Body of pancreas (tissue), 4 donors: ENCODE data around the gene EXOSC2. TPM values are rescaled to one million over a fixed set of nuclear protein-coding genes. Genes with fewer than 3 reads are reported as not detected.

ENCODE experiments used
- ATAC-seq: fragments of 150-250 bp; one replicate; pipeline ENCODE4 v1.9.1; 2016
- DNase-seq, 4 donors: peaks; one replicate each; pipeline ENCODE4 v3.0.0-alpha.2; 2019
- H3K27ac ChIP-seq, 4 donors: fragments of 200-600 bp; sonication (generic); 1 replicate in 3 of 4; 2 replicates in 1 of 4; pipeline versions ENCODE4 v1.5.1 to v1.6.1; 2016 to 2019; ENCODE audit warnings: mild to moderate bottlenecking in 1 of 4, mixed read lengths in 1 of 4, moderate library complexity in 1 of 4
- H3K27me3 ChIP-seq, 2 donors: fragments of 200-600 bp; sonication (generic); one replicate each; pipeline ENCODE4 v1.6.0; 2016; ENCODE audit warnings: mild to moderate bottlenecking in 1 of 2
- H3K36me3 ChIP-seq, 2 donors: fragments of 200-600 bp; sonication (generic); replicated peaks in 1 of 2; 2 replicates each; pipeline ENCODE4 v1.5.1; 2016; ENCODE audit warnings: low read depth in 2 of 2; ENCODE audit not compliant: insufficient read depth in 1 of 2
- H3K4me1 ChIP-seq: fragments of 200-600 bp; sonication (generic); one replicate; pipeline ENCODE4 v1.6.0; 2016
- H3K4me3 ChIP-seq, 2 donors: fragments of 200-600 bp; sonication (generic); 1 replicate in 1 of 2; 2 replicates in 1 of 2; pipeline ENCODE4 v1.5.1; 2016 to 2019
- H3K9me3 ChIP-seq, 3 donors: fragments of 200-600 bp; sonication (generic); 1 replicate in 2 of 3; 2 replicates in 1 of 3; pipeline ENCODE4 v1.5.1; 2016
- POLR2A ChIP-seq, 3 donors: fragments of 450-650 bp; IDR thresholded peaks; one replicate each; pipeline ENCODE4 v1.6.1; 2016; ENCODE audit warnings: antibody characterized with exemption in 3 of 3, mild to moderate bottlenecking in 2 of 3
- WGBS, 2 donors: methylation state at CpG; one replicate each; pipeline ENCODE4 v1.1.5; 2017; 5-methylcytosine and 5-hydroxymethylcytosine counted together
- intact Hi-C: fragments of 100-400 bp; cut with DNase I; formaldehyde crosslinking; loops from one replicate; pipeline ENCODE4 v1.15.1; 2023
- total RNA-seq, 2 donors: library from RNA; depleted of rRNA; stranded (reverse); fragments of >200 nt; gene quantifications; one replicate each; pipeline ENCODE4 v1.1.0, GENCODE V29; 2016
- TF ChIP-seq, protein P1 (sequence below), 7 experiments: fragments of 450-650 bp in 4 of 7; fragments of 200-600 bp in 3 of 7; sonication (generic) in 3 of 7; IDR thresholded peaks; one replicate each; pipeline ENCODE4 v1.5.1; 2016 to 2019; ENCODE audit warnings: antibody characterized with exemption in 7 of 7

The EXOSC2 gene
- total RNA-seq, 2 donors from 2014 or later = 12.2 to 17.1 TPM

DNA sequence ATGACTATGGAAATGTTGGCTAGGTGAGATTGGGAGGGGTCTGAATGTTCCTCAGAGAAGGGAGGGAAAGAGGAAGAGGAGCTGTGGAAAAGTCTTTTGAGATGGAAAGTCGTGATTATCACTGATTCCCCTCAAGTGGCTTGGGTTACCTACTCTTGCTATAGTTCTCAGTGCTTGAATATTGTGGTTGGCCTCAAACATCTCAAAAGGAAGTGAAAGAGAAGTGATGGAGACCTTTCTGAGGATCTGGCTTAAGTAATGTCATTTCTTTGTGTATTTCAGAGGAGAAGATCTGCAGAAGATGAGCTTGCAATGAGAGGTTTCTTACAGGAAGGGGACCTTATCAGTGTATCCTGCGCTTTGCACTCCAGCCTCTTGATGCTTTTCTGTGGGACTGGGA is 5.5 kb downstream of the EXOSC2 start:
- TF ChIP-seq, protein P1, sequence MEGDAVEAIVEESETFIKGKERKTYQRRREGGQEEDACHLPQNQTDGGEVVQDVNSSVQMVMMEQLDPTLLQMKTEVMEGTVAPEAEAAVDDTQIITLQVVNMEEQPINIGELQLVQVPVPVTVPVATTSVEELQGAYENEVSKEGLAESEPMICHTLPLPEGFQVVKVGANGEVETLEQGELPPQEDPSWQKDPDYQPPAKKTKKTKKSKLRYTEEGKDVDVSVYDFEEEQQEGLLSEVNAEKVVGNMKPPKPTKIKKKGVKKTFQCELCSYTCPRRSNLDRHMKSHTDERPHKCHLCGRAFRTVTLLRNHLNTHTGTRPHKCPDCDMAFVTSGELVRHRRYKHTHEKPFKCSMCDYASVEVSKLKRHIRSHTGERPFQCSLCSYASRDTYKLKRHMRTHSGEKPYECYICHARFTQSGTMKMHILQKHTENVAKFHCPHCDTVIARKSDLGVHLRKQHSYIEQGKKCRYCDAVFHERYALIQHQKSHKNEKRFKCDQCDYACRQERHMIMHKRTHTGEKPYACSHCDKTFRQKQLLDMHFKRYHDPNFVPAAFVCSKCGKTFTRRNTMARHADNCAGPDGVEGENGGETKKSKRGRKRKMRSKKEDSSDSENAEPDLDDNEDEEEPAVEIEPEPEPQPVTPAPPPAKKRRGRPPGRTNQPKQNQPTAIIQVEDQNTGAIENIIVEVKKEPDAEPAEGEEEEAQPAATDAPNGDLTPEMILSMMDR (IDR thresholded peaks at IDR 0.05) = no peak
- no peak for TF ChIP-seq POLR2A (IDR thresholded peaks at IDR 0.05)
- H3K9me3 ChIP-seq = no peaks in the 10 kb centered on the region
- no peak for ATAC-seq
- H3K27ac ChIP-seq = no peak overlapping the region
- H3K36me3 ChIP-seq = peaks cover 0 to 23% of the 10 kb centered on the region in 2 donors
- no peak overlapping the region for H3K4me3 ChIP-seq
- intact Hi-C loops = no loop called here
- WGBS, 2 donors = 82 to 84% methylated on average over 2 of the region's 2 CpGs
- no peaks in the 10 kb centered on the region for H3K27me3 ChIP-seq
- peaks cover 28% of the 10 kb centered on the region for H3K4me1 ChIP-seq
- DNase-seq = no peak

DNA sequence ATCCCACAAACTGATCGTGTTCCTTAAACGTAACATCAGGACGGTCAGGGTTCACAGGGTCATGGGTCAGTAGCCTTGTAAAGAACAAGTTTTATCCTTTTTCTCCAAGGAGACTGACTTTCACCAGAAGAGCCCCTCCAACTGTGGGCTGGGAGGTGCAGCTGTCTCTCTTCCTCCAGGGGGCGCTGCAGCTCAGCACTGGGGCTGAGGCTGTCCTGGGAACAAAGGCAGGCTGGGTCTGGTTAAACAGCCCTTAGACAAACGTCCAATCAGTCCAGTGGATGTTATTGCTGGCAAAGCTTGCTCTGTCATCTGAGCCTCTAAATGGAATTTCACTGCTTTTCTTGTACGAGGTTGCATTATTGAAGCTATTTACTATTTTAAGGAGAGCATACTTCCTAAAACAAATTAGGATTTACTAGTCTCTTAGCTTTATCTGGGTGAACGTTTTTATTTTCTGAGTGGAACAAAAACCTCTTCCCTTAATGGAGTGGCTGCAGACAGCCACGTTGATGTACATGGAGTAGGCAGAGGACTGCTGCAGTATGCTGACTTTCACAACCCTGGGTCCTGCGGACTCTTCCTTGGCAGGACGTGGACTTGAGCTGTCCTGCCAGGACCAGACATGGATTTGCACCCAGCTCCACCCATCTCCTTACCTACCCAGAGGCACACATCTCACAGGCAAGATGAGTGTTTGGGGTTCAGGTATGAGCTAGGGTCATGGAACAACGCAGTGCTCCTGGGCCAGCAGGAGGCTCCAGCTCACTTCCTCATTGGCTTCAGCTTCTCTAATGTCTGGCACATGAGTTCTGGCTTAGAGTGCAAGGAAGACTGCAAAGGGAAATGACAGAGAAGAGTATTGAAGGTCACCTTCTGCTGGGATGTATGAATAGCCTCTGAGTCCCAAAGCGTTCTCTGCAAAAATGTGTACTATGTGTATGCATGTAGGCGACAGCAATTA is 7.8 kb downstream of the EXOSC2 start:
- ATAC-seq = peak; percentile 85
- Histone ChIP-seq H3K27ac (no peak overlapping the region), H3K36me3 (peaks cover 0 to 27% of the 10 kb centered on the region in 2 donors), H3K4me1 (peaks cover 16% of the 10 kb centered on the region), H3K4me3 (no peak overlapping the region), H3K27me3 (no peaks in the 10 kb centered on the region), H3K9me3 (no peaks in the 10 kb centered on the region)
- 46 to 63% methylated on average over 10 to 13 of the region's 13 CpGs for WGBS, 2 donors
- TF ChIP-seq POLR2A (IDR thresholded peaks at IDR 0.05) = no peak
- TF ChIP-seq, protein P1 (IDR thresholded peaks at IDR 0.05) = peak; percentile 67 to 89 (median 79)
- DNase-seq = peak; percentile 71 to 79 (median 78)
- intact Hi-C loops = loop anchor here (5.0 to 10.0 kb wide), 3 partner anchors 156 to 343 kb away; no protein-coding TSS in a partner anchor

GRCh38 chr9:130703501-130703900 is 9.9 kb downstream of the EXOSC2 start:
- TF ChIP-seq, protein P1 (IDR thresholded peaks at IDR 0.05) = no peak
- TF ChIP-seq POLR2A (IDR thresholded peaks at IDR 0.05) = no peak
- 83 to 90% methylated on average over 7 of the region's 7 CpGs for WGBS, 2 donors

GRCh38 chr9:130707225-130707976 is 13.8 kb downstream of the EXOSC2 start:
- DNase-seq = peak; percentile 79 to 84 (median 82)
- TF ChIP-seq, protein P1 (IDR thresholded peaks at IDR 0.05) = peak; percentile 71 to 85 (median 75)
- TF ChIP-seq POLR2A (IDR thresholded peaks at IDR 0.05) = no peak
- Histone ChIP-seq H3K27me3 (no peaks in the 10 kb centered on the region), H3K4me1 (peaks cover 6% of the 10 kb centered on the region), H3K27ac (no peak overlapping the region), H3K4me3 (no peak overlapping the region), H3K9me3 (no peaks in the 10 kb centered on the region), H3K36me3 (peaks cover 0 to 16% of the 10 kb centered on the region in 2 donors)
- WGBS, 2 donors = 41 to 51% methylated on average over 9 of the region's 9 CpGs
- intact Hi-C loops = loop anchor here (10.0 kb wide), 1 partner anchor 337 kb away; no protein-coding TSS in a partner anchor
- ATAC-seq = peak; percentile 39

More at GRCh38 chr9:130703501-130703900, 9.9 kb downstream of the EXOSC2 start:
- H3K4me3 ChIP-seq = no peak overlapping the region
- DNase-seq (no peak), ATAC-seq (no peak)
- intact Hi-C loops = loop anchor here (5.0 to 10.0 kb wide), 3 partner anchors 154 to 341 kb away; no protein-coding TSS in a partner anchor
- no peaks in the 10 kb centered on the region for H3K9me3 ChIP-seq
- H3K27me3 ChIP-seq = no peaks in the 10 kb centered on the region
- peaks cover 9% of the 10 kb centered on the region for H3K4me1 ChIP-seq
- H3K27ac ChIP-seq = no peak overlapping the region
- peaks cover 0 to 27% of the 10 kb centered on the region in 2 donors for H3K36me3 ChIP-seq
